ENCODE measurements around the gene MACROD2. TPM values are rescaled to one million over a fixed set of nuclear protein-coding genes. Genes with fewer than 3 reads are reported as not detected.

Gene MACROD2
- polyA plus RNA-seq, 1 experiment: 0.47 TPM

GRCh38 chr20:14758356-14758755 is 763.0 kb downstream of the MACROD2 start:
- H3K36me3 ChIP-seq (ENCODE audit: control insufficient read depth, insufficient read depth, low read length): no peaks in the 10 kb centered on the region
- no peak for TF ChIP-seq CTCF (IDR thresholded peaks at IDR 0.05; ENCODE audit: insufficient read depth, low read depth, low read length)
- no peaks in the 10 kb centered on the region for H3K27me3 ChIP-seq (ENCODE audit: control insufficient read depth, insufficient read depth, low read length)
- H3K4me3 ChIP-seq (ENCODE audit: low read depth, low read length): no peak overlapping the region
- no peak for DNase-seq (ENCODE audit: low read depth)
- POLR2A ChIA-PET: no interaction called here
- CTCF ChIA-PET: no interaction called here

- no peak for DNase-seq (ENCODE audit: low read depth)
- Histone ChIP-seq H3K36me3 (ENCODE audit: control insufficient read depth, insufficient read depth, low read length) (no peaks in the 10 kb centered on the region), H3K27me3 (ENCODE audit: control insufficient read depth, insufficient read depth, low read length) (no peaks in the 10 kb centered on the region), H3K4me3 (ENCODE audit: low read depth, low read length) (no peak overlapping the region)
- no peak for TF ChIP-seq CTCF (IDR thresholded peaks at IDR 0.05; ENCODE audit: insufficient read depth, low read depth, low read length)
- POLR2A ChIA-PET: no interaction called here
- CTCF ChIA-PET: interaction anchor here (0.6 kb wide), 1 partner anchor 249 kb away, joined by 3 read pairs; no protein-coding TSS in a partner anchor
These were observed 764.7 kb downstream of the MACROD2 start for GRCh38 chr20:14759979-14760378.

DNA sequence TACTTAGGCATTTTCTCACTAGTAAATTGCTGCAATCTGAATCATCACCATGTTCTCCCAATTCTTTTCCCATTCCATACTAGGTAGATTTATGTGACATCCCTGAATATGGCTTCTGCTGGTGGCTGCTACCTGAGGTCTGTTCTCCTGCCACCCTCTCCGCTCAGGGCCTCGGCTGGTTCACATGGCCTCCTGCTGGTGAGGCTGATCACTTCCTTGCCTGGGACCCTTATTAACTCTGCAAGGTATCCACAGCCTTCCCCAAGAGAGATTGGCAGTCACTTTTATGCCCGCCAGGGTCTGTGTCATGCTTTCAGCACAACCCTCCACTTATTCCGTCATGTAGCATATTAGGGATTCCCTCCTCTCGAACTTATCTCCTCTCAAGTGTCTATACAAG is 766.6 kb downstream of the MACROD2 start:
- CTCF ChIA-PET: no interaction called here
- no peak for TF ChIP-seq CTCF (IDR thresholded peaks at IDR 0.05; ENCODE audit: insufficient read depth, low read depth, low read length)
- no peaks in the 10 kb centered on the region for H3K36me3 ChIP-seq (ENCODE audit: control insufficient read depth, insufficient read depth, low read length)
- no peak for DNase-seq (ENCODE audit: low read depth)
- POLR2A ChIA-PET: no interaction called here
- no peaks in the 10 kb centered on the region for H3K27me3 ChIP-seq (ENCODE audit: control insufficient read depth, insufficient read depth, low read length)
- H3K4me3 ChIP-seq (ENCODE audit: low read depth, low read length): no peak overlapping the region

- Histone ChIP-seq H3K4me3 (ENCODE audit: low read depth, low read length) (no peak overlapping the region), H3K36me3 (ENCODE audit: control insufficient read depth, insufficient read depth, low read length) (no peaks in the 10 kb centered on the region), H3K27me3 (ENCODE audit: control insufficient read depth, insufficient read depth, low read length) (no peaks in the 10 kb centered on the region)
- CTCF ChIA-PET: interaction anchor here (1.1 kb wide), 1 partner anchor 11 kb away, joined by 3 read pairs; no protein-coding TSS in a partner anchor
- no peak for DNase-seq (ENCODE audit: low read depth)
- POLR2A ChIA-PET: no interaction called here
- no peak for TF ChIP-seq CTCF (IDR thresholded peaks at IDR 0.05; ENCODE audit: insufficient read depth, low read depth, low read length)
These were observed 769.4 kb downstream of the MACROD2 start for GRCh38 chr20:14764511-14765369.

- CTCF ChIA-PET: interaction anchor here (1.1 kb wide), 1 partner anchor 12 kb away, joined by 3 read pairs; no protein-coding TSS in a partner anchor
- no peak for TF ChIP-seq CTCF (IDR thresholded peaks at IDR 0.05; ENCODE audit: insufficient read depth, low read depth, low read length)
- no peaks in the 10 kb centered on the region for H3K27me3 ChIP-seq (ENCODE audit: control insufficient read depth, insufficient read depth, low read length)
- no peaks in the 10 kb centered on the region for H3K36me3 ChIP-seq (ENCODE audit: control insufficient read depth, insufficient read depth, low read length)
- H3K4me3 ChIP-seq (ENCODE audit: low read depth, low read length): no peak overlapping the region
- no peak for DNase-seq (ENCODE audit: low read depth)
- POLR2A ChIA-PET: no interaction called here
These were observed 770.0 kb downstream of the MACROD2 start for GRCh38 chr20:14765370-14765701.

Measured in BJ (cell line).